Astrocyte (in vitro differentiated cells and primary cell): ENCODE measurements around the gene CDK5R1. TPM values are rescaled to one million over a fixed set of nuclear protein-coding genes. Genes with fewer than 3 reads are reported as not detected.

Experiments
- DNase-seq: peaks from one replicate; pipeline ENCODE4 v3.0.0-alpha.2; 2010; ENCODE audit warnings: low read depth
- FAIRE-seq: peaks from 2 replicates; lab custom pipeline; 2011; peaks lifted over from hg19 to GRCh38; lab: Jason Lieb, UNC
- H2AFZ ChIP-seq: 2 replicates; pipeline ENCODE4 v1.6.0; 2012; ENCODE audit warnings: low read depth, low read length, inconsistent platforms
- H3K27ac ChIP-seq: 2 replicates; pipeline ENCODE4 v1.5.1; 2011; ENCODE audit warnings: low read depth, low read length, inconsistent platforms
- H3K27me3 ChIP-seq: 2 replicates; pipeline ENCODE4 v1.6.0; 2011; ENCODE audit warnings: low read length, inconsistent platforms; ENCODE audit not compliant: insufficient read depth
- H3K36me3 ChIP-seq: 2 replicates; pipeline ENCODE4 v1.5.1; 2011; ENCODE audit warnings: low read length, inconsistent platforms; ENCODE audit not compliant: insufficient read depth
- H3K4me1 ChIP-seq: 2 replicates; pipeline ENCODE4 v1.5.1; 2011; ENCODE audit warnings: low read length, inconsistent platforms; ENCODE audit not compliant: insufficient read depth
- H3K4me2 ChIP-seq: 2 replicates; pipeline ENCODE4 v1.6.0; 2012; ENCODE audit warnings: low read length, inconsistent platforms
- H3K4me3 ChIP-seq: 2 replicates; pipeline ENCODE4 v1.5.1; 2011; ENCODE audit warnings: low read depth, mild to moderate bottlenecking, low read length, inconsistent platforms; ENCODE audit not compliant: insufficient read depth
- H3K79me2 ChIP-seq: 2 replicates; pipeline ENCODE4 v1.6.0; 2012; ENCODE audit warnings: mild to moderate bottlenecking, low read length, inconsistent platforms; ENCODE audit not compliant: insufficient read depth
- H3K9ac ChIP-seq: 2 replicates; pipeline ENCODE4 v1.6.0; 2012; ENCODE audit warnings: mild to moderate bottlenecking, low read length, inconsistent platforms
- H3K9me3 ChIP-seq: 2 replicates; pipeline ENCODE4 v1.5.1; 2012; ENCODE audit warnings: low read depth, mild to moderate bottlenecking, low read length, inconsistent platforms; ENCODE audit not compliant: insufficient read depth
- H4K20me1 ChIP-seq: 2 replicates; pipeline ENCODE4 v1.6.0; 2012; ENCODE audit warnings: low read length, inconsistent platforms; ENCODE audit not compliant: insufficient read depth
- H3K27ac Mint-ChIP-seq: one replicate; pipeline ENCODE4 v1.8.0; 2021; ENCODE audit warnings: mild to moderate bottlenecking, mixed read lengths; ENCODE audit not compliant: unreplicated experiment
- H3K27me3 Mint-ChIP-seq: one replicate; pipeline ENCODE4 v1.8.0; 2021; ENCODE audit warnings: low read depth, mixed read lengths; ENCODE audit not compliant: unreplicated experiment
- H3K36me3 Mint-ChIP-seq: one replicate; pipeline ENCODE4 v1.8.0; 2021; ENCODE audit warnings: low read depth, mixed read lengths; ENCODE audit not compliant: unreplicated experiment
- H3K4me1 Mint-ChIP-seq: one replicate; pipeline ENCODE4 v1.8.0; 2021; ENCODE audit warnings: low read depth, mixed read lengths; ENCODE audit not compliant: unreplicated experiment
- H3K4me3 Mint-ChIP-seq: one replicate; pipeline ENCODE4 v1.8.0; 2021; ENCODE audit warnings: mild to moderate bottlenecking, moderate library complexity, mixed read lengths; ENCODE audit not compliant: unreplicated experiment
- H3K9me3 Mint-ChIP-seq: one replicate; pipeline ENCODE4 v1.8.0; 2021; ENCODE audit warnings: mild to moderate bottlenecking, mixed read lengths; ENCODE audit not compliant: unreplicated experiment
- CTCF ChIP-seq: IDR thresholded peaks from 2 replicates; pipeline ENCODE4 v1.5.1; 2011; ENCODE audit warnings: low read depth, mild to moderate bottlenecking, inconsistent platforms, low read length, moderate library complexity; ENCODE audit not compliant: insufficient read depth
- EZH2 ChIP-seq: IDR thresholded peaks from 2 replicates; pipeline ENCODE4 v1.6.1; 2012; ENCODE audit warnings: mild to moderate bottlenecking, low read length, inconsistent platforms; ENCODE audit not compliant: insufficient read depth
- total RNA-seq: library from RNA; stranded (reverse); gene quantifications from 2 replicates; pipeline ENCODE4 v1.2.1, GENCODE V29; 2021

CDK5R1 gene
- total RNA-seq, 1 donor from 2014 or later: 7.6 TPM

GRCh38 chr17:32451879-32452278 lies 34.9 kb upstream of the CDK5R1 start:
- Mint-ChIP-seq H3K27ac (no peak overlapping the region), H3K4me3 (no peak overlapping the region), H3K4me1 (peaks cover 10% of the 10 kb centered on the region), H3K9me3 (no peaks in the 10 kb centered on the region), H3K27me3 (no peaks in the 10 kb centered on the region), H3K36me3 (peaks cover 12% of the 10 kb centered on the region)
- no peak overlapping the region for H3K27ac ChIP-seq
- H3K27me3 ChIP-seq: no peaks in the 10 kb centered on the region
- TF ChIP-seq EZH2 (no peak), CTCF (no peak)
- FAIRE-seq: no peak
- DNase-seq: no peak
- H3K9ac ChIP-seq: no peak overlapping the region
- no peak overlapping the region for H3K4me2 ChIP-seq
- peaks cover 54% of the 10 kb centered on the region for H3K36me3 ChIP-seq
- no peak overlapping the region for H2AFZ ChIP-seq
- H3K9me3 ChIP-seq: no peaks in the 10 kb centered on the region
- no peaks in the 10 kb centered on the region for H3K4me1 ChIP-seq
- peaks cover 91% of the 10 kb centered on the region for H3K79me2 ChIP-seq
- no peak overlapping the region for H3K4me3 ChIP-seq
- H4K20me1 ChIP-seq: peaks cover 81% of the 10 kb centered on the region

GRCh38 chr17:32452281-32452680 lies 34.5 kb upstream of the CDK5R1 start:
- no peaks in the 10 kb centered on the region for H3K27me3 Mint-ChIP-seq
- Histone ChIP-seq H4K20me1 (peaks cover 81% of the 10 kb centered on the region), H3K4me2 (no peak overlapping the region), H3K4me3 (no peak overlapping the region), H3K79me2 (peaks cover 91% of the 10 kb centered on the region), H3K36me3 (peaks cover 52% of the 10 kb centered on the region), H3K9me3 (no peaks in the 10 kb centered on the region), H3K27me3 (no peaks in the 10 kb centered on the region), H2AFZ (no peak overlapping the region), H3K9ac (no peak overlapping the region), H3K27ac (no peak overlapping the region), H3K4me1 (no peaks in the 10 kb centered on the region)
- no peak for TF ChIP-seq EZH2
- TF ChIP-seq CTCF: no peak
- no peaks in the 10 kb centered on the region for H3K9me3 Mint-ChIP-seq
- H3K27ac Mint-ChIP-seq: no peak overlapping the region
- H3K4me1 Mint-ChIP-seq: peaks cover 6% of the 10 kb centered on the region
- peak; percentile 53 for DNase-seq
- H3K4me3 Mint-ChIP-seq: no peak overlapping the region
- FAIRE-seq: no peak
- peaks cover 10% of the 10 kb centered on the region for H3K36me3 Mint-ChIP-seq

- no peak overlapping the region for H3K27ac ChIP-seq
- Mint-ChIP-seq H3K9me3 (no peaks in the 10 kb centered on the region), H3K4me1 (peaks cover 6% of the 10 kb centered on the region), H3K27me3 (no peaks in the 10 kb centered on the region), H3K36me3 (peaks cover 7% of the 10 kb centered on the region), H3K27ac (no peak overlapping the region), H3K4me3 (no peak overlapping the region)
- H2AFZ ChIP-seq: no peak overlapping the region
- H3K79me2 ChIP-seq: peaks cover 90% of the 10 kb centered on the region
- peaks cover 84% of the 10 kb centered on the region for H4K20me1 ChIP-seq
- H3K4me1 ChIP-seq: no peaks in the 10 kb centered on the region
- H3K4me3 ChIP-seq: no peak overlapping the region
- no peak overlapping the region for H3K9ac ChIP-seq
- no peaks in the 10 kb centered on the region for H3K9me3 ChIP-seq
- H3K36me3 ChIP-seq: peaks cover 55% of the 10 kb centered on the region
- no peak for FAIRE-seq
- no peak for DNase-seq
- no peaks in the 10 kb centered on the region for H3K27me3 ChIP-seq
- no peak overlapping the region for H3K4me2 ChIP-seq
- no peak for TF ChIP-seq EZH2
- no peak for TF ChIP-seq CTCF
These were observed 33.4 kb upstream of the CDK5R1 start for GRCh38 chr17:32453370-32453769.
